ENCODE results near the gene ERP27. TPM values are rescaled to one million over a fixed set of nuclear protein-coding genes. Genes with fewer than 3 reads are reported as not detected.

ERP27 gene
- polyA plus RNA-seq, 2 donors, result 0.16 to 0.51 TPM

GRCh38 chr12:14946861-14947260, 8.5 kb upstream of the ERP27 start:
- H3K9me3 ChIP-seq (ENCODE audit: control insufficient read depth in 2 of 2, insufficient read depth in 1 of 2, low read depth in 1 of 2, low read length in 1 of 2), result no peaks in the 10 kb centered on the region
- no peaks in the 10 kb centered on the region for H3K27me3 ChIP-seq (ENCODE audit: control insufficient read depth in 1 of 2, insufficient read depth in 2 of 2, low read length in 2 of 2)
- 55 to 72% methylated on average over 1 of the region's 1 CpG for WGBS, 2 donors
- H3K27ac ChIP-seq (ENCODE audit: low read depth in 2 of 2, low read length in 1 of 2), result peak overlapping the region in 1 of 2 donors; percentile 33
- peaks cover 2 to 4% of the 10 kb centered on the region in 2 donors for H3K36me3 ChIP-seq (ENCODE audit: control insufficient read depth in 2 of 2, insufficient read depth in 2 of 2, low read length in 1 of 2)
- H3K4me3 ChIP-seq (ENCODE audit: low read depth in 1 of 2, low read length in 2 of 2), result no peak overlapping the region
- peaks cover 0 to 6% of the 10 kb centered on the region in 2 donors for H3K4me1 ChIP-seq (ENCODE audit: control insufficient read depth in 2 of 2, insufficient read depth in 2 of 2, low read length in 1 of 2)

- peaks cover 0 to 4% of the 10 kb centered on the region in 2 donors for H3K4me1 ChIP-seq (ENCODE audit: control insufficient read depth in 2 of 2, insufficient read depth in 2 of 2, low read length in 1 of 2)
- peaks cover 2 to 4% of the 10 kb centered on the region in 2 donors for H3K36me3 ChIP-seq (ENCODE audit: control insufficient read depth in 2 of 2, insufficient read depth in 2 of 2, low read length in 1 of 2)
Measured at GRCh38 chr12:14946162-14946561, 7.8 kb upstream of the ERP27 start.

GRCh38 chr12:14942196-14942931, 4.0 kb upstream of the ERP27 start:
- H3K4me1 ChIP-seq (ENCODE audit: control insufficient read depth in 2 of 2, insufficient read depth in 2 of 2, low read length in 1 of 2), result no peaks in the 10 kb centered on the region
- H3K9me3 ChIP-seq (ENCODE audit: control insufficient read depth in 2 of 2, insufficient read depth in 1 of 2, low read depth in 1 of 2, low read length in 1 of 2), result no peaks in the 10 kb centered on the region
- H3K27ac ChIP-seq (ENCODE audit: low read depth in 2 of 2, low read length in 1 of 2), result no peak overlapping the region
- WGBS, 2 donors, result 86 to 91% methylated on average over 12 of the region's 12 CpGs
- no peak overlapping the region for H3K4me3 ChIP-seq (ENCODE audit: low read depth in 1 of 2, low read length in 2 of 2)
- H3K27me3 ChIP-seq (ENCODE audit: control insufficient read depth in 1 of 2, insufficient read depth in 2 of 2, low read length in 2 of 2), result no peaks in the 10 kb centered on the region
- peaks cover 2 to 4% of the 10 kb centered on the region in 2 donors for H3K36me3 ChIP-seq (ENCODE audit: control insufficient read depth in 2 of 2, insufficient read depth in 2 of 2, low read length in 1 of 2)

More at GRCh38 chr12:14946162-14946561, 7.8 kb upstream of the ERP27 start:
- Histone ChIP-seq H3K9me3 (ENCODE audit: control insufficient read depth in 2 of 2, insufficient read depth in 1 of 2, low read depth in 1 of 2, low read length in 1 of 2) (no peaks in the 10 kb centered on the region), H3K27ac (ENCODE audit: low read depth in 2 of 2, low read length in 1 of 2) (peak overlapping the region in 1 of 2 donors; percentile 38), H3K4me3 (ENCODE audit: low read depth in 1 of 2, low read length in 2 of 2) (no peak overlapping the region), H3K27me3 (ENCODE audit: control insufficient read depth in 1 of 2, insufficient read depth in 2 of 2, low read length in 2 of 2) (no peaks in the 10 kb centered on the region)
- WGBS, 2 donors, result 71 to 84% methylated on average over 2 of the region's 2 CpGs

GRCh38 chr12:14941369-14941768, 3.0 kb upstream of the ERP27 start:
- Histone ChIP-seq H3K36me3 (ENCODE audit: control insufficient read depth in 2 of 2, insufficient read depth in 2 of 2, low read length in 1 of 2) (peaks cover 2 to 4% of the 10 kb centered on the region in 2 donors), H3K27me3 (ENCODE audit: control insufficient read depth in 1 of 2, insufficient read depth in 2 of 2, low read length in 2 of 2) (no peaks in the 10 kb centered on the region), H3K27ac (ENCODE audit: low read depth in 2 of 2, low read length in 1 of 2) (no peak overlapping the region), H3K4me3 (ENCODE audit: low read depth in 1 of 2, low read length in 2 of 2) (no peak overlapping the region), H3K4me1 (ENCODE audit: control insufficient read depth in 2 of 2, insufficient read depth in 2 of 2, low read length in 1 of 2) (no peaks in the 10 kb centered on the region), H3K9me3 (ENCODE audit: control insufficient read depth in 2 of 2, insufficient read depth in 1 of 2, low read depth in 1 of 2, low read length in 1 of 2) (no peaks in the 10 kb centered on the region)
- WGBS, 2 donors, result 95 to 96% methylated on average over 2 of the region's 2 CpGs

- no peaks in the 10 kb centered on the region for H3K9me3 ChIP-seq (ENCODE audit: control insufficient read depth in 2 of 2, insufficient read depth in 1 of 2, low read depth in 1 of 2, low read length in 1 of 2)
- WGBS, 2 donors, result 76 to 81% methylated on average over 1 of the region's 1 CpG
Measured at GRCh38 chr12:14937689-14938088, 648 bp downstream of the ERP27 start.

GRCh38 chr12:14937014-14937413, 1.3 kb downstream of the ERP27 start:
- H3K4me1 ChIP-seq (ENCODE audit: control insufficient read depth in 2 of 2, insufficient read depth in 2 of 2, low read length in 1 of 2), result no peaks in the 10 kb centered on the region
- WGBS, 2 donors, result 80 to 92% methylated on average over 3 of the region's 3 CpGs
- H3K27ac ChIP-seq (ENCODE audit: low read depth in 2 of 2, low read length in 1 of 2), result no peak overlapping the region
- H3K27me3 ChIP-seq (ENCODE audit: control insufficient read depth in 1 of 2, insufficient read depth in 2 of 2, low read length in 2 of 2), result no peaks in the 10 kb centered on the region
- no peaks in the 10 kb centered on the region for H3K9me3 ChIP-seq (ENCODE audit: control insufficient read depth in 2 of 2, insufficient read depth in 1 of 2, low read depth in 1 of 2, low read length in 1 of 2)
- no peaks in the 10 kb centered on the region for H3K36me3 ChIP-seq (ENCODE audit: control insufficient read depth in 2 of 2, insufficient read depth in 2 of 2, low read length in 1 of 2)
- no peak overlapping the region for H3K4me3 ChIP-seq (ENCODE audit: low read depth in 1 of 2, low read length in 2 of 2)

More at GRCh38 chr12:14937689-14938088, 648 bp downstream of the ERP27 start:
- Histone ChIP-seq H3K27ac (ENCODE audit: low read depth in 2 of 2, low read length in 1 of 2) (no peak overlapping the region), H3K4me3 (ENCODE audit: low read depth in 1 of 2, low read length in 2 of 2) (no peak overlapping the region), H3K36me3 (ENCODE audit: control insufficient read depth in 2 of 2, insufficient read depth in 2 of 2, low read length in 1 of 2) (peaks cover 0 to 4% of the 10 kb centered on the region in 2 donors), H3K27me3 (ENCODE audit: control insufficient read depth in 1 of 2, insufficient read depth in 2 of 2, low read length in 2 of 2) (no peaks in the 10 kb centered on the region), H3K4me1 (ENCODE audit: control insufficient read depth in 2 of 2, insufficient read depth in 2 of 2, low read length in 1 of 2) (no peaks in the 10 kb centered on the region)

- Histone ChIP-seq H3K27me3 (ENCODE audit: control insufficient read depth in 1 of 2, insufficient read depth in 2 of 2, low read length in 2 of 2) (no peaks in the 10 kb centered on the region), H3K36me3 (ENCODE audit: control insufficient read depth in 2 of 2, insufficient read depth in 2 of 2, low read length in 1 of 2) (no peaks in the 10 kb centered on the region), H3K4me3 (ENCODE audit: low read depth in 1 of 2, low read length in 2 of 2) (no peak overlapping the region), H3K9me3 (ENCODE audit: control insufficient read depth in 2 of 2, insufficient read depth in 1 of 2, low read depth in 1 of 2, low read length in 1 of 2) (no peaks in the 10 kb centered on the region), H3K27ac (ENCODE audit: low read depth in 2 of 2, low read length in 1 of 2) (no peak overlapping the region), H3K4me1 (ENCODE audit: control insufficient read depth in 2 of 2, insufficient read depth in 2 of 2, low read length in 1 of 2) (no peaks in the 10 kb centered on the region)
- WGBS, 2 donors, result 73 to 82% methylated on average over 6 of the region's 6 CpGs
Measured at GRCh38 chr12:14936224-14936861, 2.0 kb downstream of the ERP27 start.

GRCh38 chr12:14935031-14935430, 3.3 kb downstream of the ERP27 start:
- H3K9me3 ChIP-seq (ENCODE audit: control insufficient read depth in 2 of 2, insufficient read depth in 1 of 2, low read depth in 1 of 2, low read length in 1 of 2), result no peaks in the 10 kb centered on the region
- no peaks in the 10 kb centered on the region for H3K36me3 ChIP-seq (ENCODE audit: control insufficient read depth in 2 of 2, insufficient read depth in 2 of 2, low read length in 1 of 2)
- WGBS, 2 donors, result 53 to 70% methylated on average over 4 of the region's 4 CpGs
- no peak overlapping the region for H3K4me3 ChIP-seq (ENCODE audit: low read depth in 1 of 2, low read length in 2 of 2)
- no peaks in the 10 kb centered on the region for H3K4me1 ChIP-seq (ENCODE audit: control insufficient read depth in 2 of 2, insufficient read depth in 2 of 2, low read length in 1 of 2)
- no peaks in the 10 kb centered on the region for H3K27me3 ChIP-seq (ENCODE audit: control insufficient read depth in 1 of 2, insufficient read depth in 2 of 2, low read length in 2 of 2)
- H3K27ac ChIP-seq (ENCODE audit: low read depth in 2 of 2, low read length in 1 of 2), result no peak overlapping the region

GRCh38 chr12:14934511-14934910, 3.8 kb downstream of the ERP27 start:
- H3K4me1 ChIP-seq (ENCODE audit: control insufficient read depth in 2 of 2, insufficient read depth in 2 of 2, low read length in 1 of 2), result no peaks in the 10 kb centered on the region
- 85 to 94% methylated on average over 2 of the region's 2 CpGs for WGBS, 2 donors
- H3K36me3 ChIP-seq (ENCODE audit: control insufficient read depth in 2 of 2, insufficient read depth in 2 of 2, low read length in 1 of 2), result no peaks in the 10 kb centered on the region
- H3K27ac ChIP-seq (ENCODE audit: low read depth in 2 of 2, low read length in 1 of 2), result no peak overlapping the region
- no peaks in the 10 kb centered on the region for H3K9me3 ChIP-seq (ENCODE audit: control insufficient read depth in 2 of 2, insufficient read depth in 1 of 2, low read depth in 1 of 2, low read length in 1 of 2)
- no peak overlapping the region for H3K4me3 ChIP-seq (ENCODE audit: low read depth in 1 of 2, low read length in 2 of 2)
- H3K27me3 ChIP-seq (ENCODE audit: control insufficient read depth in 1 of 2, insufficient read depth in 2 of 2, low read length in 2 of 2), result no peaks in the 10 kb centered on the region

Measured in esophagus (tissue), 2 donors.